ENCODE results near the gene OTOS. TPM values are rescaled to one million over a fixed set of nuclear protein-coding genes. Genes with fewer than 3 reads are reported as not detected.

Gene OTOS
- total and polyA plus RNA-seq, 2 of the 13 experiments (the other 11 are each of a cell fraction or from before 2014, with no cell fraction given), result not detected

DNA sequence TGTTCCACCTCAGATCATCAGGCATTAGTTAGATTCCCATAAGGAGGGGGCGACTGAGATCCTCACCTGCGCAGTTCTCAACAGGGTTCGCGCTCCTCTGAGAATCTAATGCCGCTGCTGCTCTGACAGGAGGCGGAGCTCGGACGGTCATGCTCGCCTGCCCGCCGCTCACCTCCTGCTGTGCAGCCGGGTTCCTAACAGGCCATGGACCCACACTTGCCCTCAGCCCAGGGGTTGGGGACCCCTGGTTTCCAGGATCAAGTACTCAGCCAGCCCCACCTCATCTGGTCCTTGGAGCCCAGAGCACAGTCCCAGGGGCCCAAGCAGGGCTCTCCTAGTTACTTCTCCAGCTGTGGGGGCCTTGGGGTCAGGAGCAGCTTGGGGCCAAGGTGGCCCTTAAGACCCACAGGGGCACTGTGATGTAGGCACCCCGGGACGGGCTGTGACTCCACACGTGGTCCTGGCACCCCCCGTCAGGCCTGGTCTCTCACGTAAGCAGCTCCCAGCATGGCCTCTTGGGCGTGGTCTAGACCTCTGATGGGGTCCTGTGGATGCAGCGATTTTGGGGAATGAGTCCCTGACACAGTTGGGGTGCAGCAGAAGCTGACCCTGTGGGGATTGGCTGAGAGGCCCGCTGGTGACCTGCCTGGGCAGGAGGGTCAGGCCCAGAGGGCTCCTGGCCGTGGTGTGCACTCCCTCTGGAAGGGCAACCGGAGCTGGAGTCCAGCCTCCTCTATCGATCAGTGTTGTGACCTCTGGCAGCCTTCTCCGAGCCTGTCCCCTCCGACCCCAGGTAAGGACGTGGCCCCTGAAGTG lies 28.3 kb upstream of the OTOS start:
- Histone ChIP-seq H3K9me3 (ENCODE audit: low read length) (no peaks in the 10 kb centered on the region), H2AFZ (ENCODE audit: low read length) (no peak overlapping the region), H3K27ac (ENCODE audit: extremely low read length, insufficient read depth, low read length) (no peak overlapping the region), H3K36me3 (replicated peaks in 1 of 2; ENCODE audit: control insufficient read depth in 1 of 2, insufficient read depth in 2 of 2, low read length in 2 of 2) (no peaks in the 10 kb centered on the region), H3K4me3 (replicated peaks in 1 of 3; ENCODE audit: insufficient read depth in 1 of 3, low read depth in 2 of 3, low read length in 3 of 3) (no peak overlapping the region), H3K9ac (ENCODE audit: insufficient read depth, low read depth, low read length) (no peak overlapping the region), H3K79me2 (ENCODE audit: insufficient read depth, low read length) (no peaks in the 10 kb centered on the region), H3K4me2 (ENCODE audit: low read depth, low read length) (no peak overlapping the region), H4K20me1 (ENCODE audit: insufficient read depth, low read length) (no peaks in the 10 kb centered on the region), H3K4me1 (ENCODE audit: insufficient read depth, low read length) (no peaks in the 10 kb centered on the region), H3K27me3 (ENCODE audit: control insufficient read depth in 1 of 2, insufficient read depth in 2 of 2, low read length in 2 of 2) (peaks cover 6 to 72% of the 10 kb centered on the region in 2 experiments; a peak in 4 of 5 replicates)
- ATAC-seq (peak; percentile 39), FAIRE-seq (no peak), DNase-seq (ENCODE audit: low spot score) (no peak)
- ChIA-PET CTCF (ENCODE audit: low intra/inter-chr PET ratio, low total read pairs) (no interaction called here), POLR2A (no interaction called here)
- no TSS peak for BruUV-seq (replicated peaks)
- TF ChIP-seq ZNF263 (CRISPR knock-in tag; IDR thresholded peaks at IDR 0.05), result 0 out of 2 replicates have a peak, but pooled peaks have one; percentile 20
- no peak for TF ChIP-seq ZSCAN25 (CRISPR knock-in tag; IDR thresholded peaks at IDR 0.05)
- in situ Hi-C loops (cut with HindIII; ENCODE audit: extremely low pct_ligation_motif_present, low pct_unique_long_range_greater_than_20kb), result no loop called here
- 13% methylated on average over 12 of the region's 26 CpGs for WGBS (ENCODE audit: low lambda C conversion rate)
- intact Hi-C loops (cut with micrococcal nuclease; ENCODE audit: unreplicated experiment), result no loop called here

DNA sequence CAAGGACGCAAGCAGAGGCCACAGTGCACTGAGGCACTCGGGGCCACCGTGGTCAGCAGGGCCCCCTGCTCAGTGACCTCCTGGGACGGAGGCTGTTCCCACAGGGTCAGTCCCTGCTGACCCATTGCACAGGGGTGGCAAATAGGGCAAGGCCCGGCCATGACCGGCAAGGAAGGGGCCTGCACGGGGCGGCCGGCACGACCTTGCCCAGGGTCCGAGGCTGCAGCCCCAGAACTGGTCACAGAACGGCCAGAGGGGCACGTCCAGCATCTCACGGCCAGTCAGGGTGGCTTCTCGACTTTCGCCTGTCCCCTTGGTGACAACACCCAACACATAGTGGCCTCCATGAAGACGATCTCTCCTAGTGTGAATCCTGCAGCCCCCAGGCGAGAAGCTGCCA lies 27.6 kb upstream of the OTOS start:
- no peaks in the 10 kb centered on the region for H3K36me3 ChIP-seq (replicated peaks in 1 of 2; ENCODE audit: control insufficient read depth in 1 of 2, insufficient read depth in 2 of 2, low read length in 2 of 2)
- no peak for FAIRE-seq
- no peaks in the 10 kb centered on the region for H4K20me1 ChIP-seq (ENCODE audit: insufficient read depth, low read length)
- no peak for DNase-seq (ENCODE audit: low spot score)
- no peak overlapping the region for H3K27ac ChIP-seq (ENCODE audit: extremely low read length, insufficient read depth, low read length)
- BruUV-seq (replicated peaks), result no TSS peak
- no peaks in the 10 kb centered on the region for H3K9me3 ChIP-seq (ENCODE audit: low read length)
- 51% methylated on average over 5 of the region's 18 CpGs for WGBS (ENCODE audit: low lambda C conversion rate)
- ChIA-PET POLR2A (no interaction called here), CTCF (ENCODE audit: low intra/inter-chr PET ratio, low total read pairs) (no interaction called here)
- in situ Hi-C loops (cut with HindIII; ENCODE audit: extremely low pct_ligation_motif_present, low pct_unique_long_range_greater_than_20kb) (no loop called here), intact Hi-C loops (cut with micrococcal nuclease; ENCODE audit: unreplicated experiment) (no loop called here)
- no peaks in the 10 kb centered on the region for H3K4me1 ChIP-seq (ENCODE audit: insufficient read depth, low read length)
- H3K79me2 ChIP-seq (ENCODE audit: insufficient read depth, low read length), result no peaks in the 10 kb centered on the region
- ATAC-seq, result no peak
- H2AFZ ChIP-seq (ENCODE audit: low read length), result no peak overlapping the region
- no peak overlapping the region for H3K4me2 ChIP-seq (ENCODE audit: low read depth, low read length)
- peaks cover 5 to 71% of the 10 kb centered on the region in 2 experiments; a peak in 4 of 5 replicates for H3K27me3 ChIP-seq (ENCODE audit: control insufficient read depth in 1 of 2, insufficient read depth in 2 of 2, low read length in 2 of 2)
- no peak overlapping the region for H3K4me3 ChIP-seq (replicated peaks in 1 of 3; ENCODE audit: insufficient read depth in 1 of 3, low read depth in 2 of 3, low read length in 3 of 3)
- H3K9ac ChIP-seq (ENCODE audit: insufficient read depth, low read depth, low read length), result no peak overlapping the region
- TF ChIP-seq KLF9 (CRISPR knock-in tag; IDR thresholded peaks at IDR 0.05; ENCODE audit: low read depth) (no peak), FOXK1 (CRISPR knock-in tag; IDR thresholded peaks at IDR 0.05; ENCODE audit: borderline replicate concordance, low read depth) (no peak), ZNF746 (CRISPR knock-in tag; IDR thresholded peaks at IDR 0.05) (no peak), CBX5 (CRISPR knock-in tag; IDR thresholded peaks at IDR 0.05; ENCODE audit: borderline replicate concordance) (no peak), CENPT (CRISPR knock-in tag; IDR thresholded peaks at IDR 0.05; ENCODE audit: low read depth) (no peak), SYNCRIP (IDR thresholded peaks at IDR 0.05; ENCODE audit: insufficient read depth, low read depth, low read length) (no peak), YY1 (IDR thresholded peaks at IDR 0.05; ENCODE audit: insufficient read depth, insufficient replicate concordance, low read depth, low read length) (no peak), ZNF703 (CRISPR knock-in tag; IDR thresholded peaks at IDR 0.05; ENCODE audit: borderline replicate concordance) (no peak), HNF4A (CRISPR knock-in tag; IDR thresholded peaks at IDR 0.05) (no peak), ZBTB25 (CRISPR knock-in tag; IDR thresholded peaks at IDR 0.05) (no peak), CCAR2 (optimal IDR thresholded peaks at IDR 0.05; ENCODE audit: low read depth, low read length) (no peak), ZNF83 (CRISPR knock-in tag; IDR thresholded peaks at IDR 0.05; ENCODE audit: borderline replicate concordance) (no peak), MBD4 (IDR thresholded peaks at IDR 0.05; ENCODE audit: borderline replicate concordance, low read length) (no peak)
- TF ChIP-seq, protein P1, sequence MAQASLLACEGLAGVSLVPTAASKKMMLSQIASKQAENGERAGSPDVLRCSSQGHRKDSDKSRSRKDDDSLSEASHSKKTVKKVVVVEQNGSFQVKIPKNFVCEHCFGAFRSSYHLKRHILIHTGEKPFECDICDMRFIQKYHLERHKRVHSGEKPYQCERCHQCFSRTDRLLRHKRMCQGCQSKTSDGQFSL (CRISPR knock-in tag; IDR thresholded peaks at IDR 0.05), result no peak
- TF ChIP-seq, protein P2, sequence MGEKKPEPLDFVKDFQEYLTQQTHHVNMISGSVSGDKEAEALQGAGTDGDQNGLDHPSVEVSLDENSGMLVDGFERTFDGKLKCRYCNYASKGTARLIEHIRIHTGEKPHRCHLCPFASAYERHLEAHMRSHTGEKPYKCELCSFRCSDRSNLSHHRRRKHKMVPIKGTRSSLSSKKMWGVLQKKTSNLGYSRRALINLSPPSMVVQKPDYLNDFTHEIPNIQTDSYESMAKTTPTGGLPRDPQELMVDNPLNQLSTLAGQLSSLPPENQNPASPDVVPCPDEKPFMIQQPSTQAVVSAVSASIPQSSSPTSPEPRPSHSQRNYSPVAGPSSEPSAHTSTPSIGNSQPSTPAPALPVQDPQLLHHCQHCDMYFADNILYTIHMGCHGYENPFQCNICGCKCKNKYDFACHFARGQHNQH (CRISPR knock-in tag; IDR thresholded peaks at IDR 0.05), result no peak
